CD4-positive, alpha-beta T cell treated with Interleukin-17A for 1 hour (primary cell): ENCODE data around the gene MEP1A.
"Not testable (repeated sequence)": the region's sequence is repeated elsewhere in the genome, so short reads cannot be mapped to it uniquely, and the experiment has no call there.

Source experiments
- DNase-seq: peaks from one replicate; pipeline ENCODE4 v3.0.0-alpha.2; 2020

MEP1A gene

GRCh38 chr6:46793138-46793537, at the start of gene MEP1A:
TSS of gene MEP1A (plus strand) at chr6:46793389. CDS start at chr6:46793399, 10 bp downstream.
- DNase-seq: no peak

DNA sequence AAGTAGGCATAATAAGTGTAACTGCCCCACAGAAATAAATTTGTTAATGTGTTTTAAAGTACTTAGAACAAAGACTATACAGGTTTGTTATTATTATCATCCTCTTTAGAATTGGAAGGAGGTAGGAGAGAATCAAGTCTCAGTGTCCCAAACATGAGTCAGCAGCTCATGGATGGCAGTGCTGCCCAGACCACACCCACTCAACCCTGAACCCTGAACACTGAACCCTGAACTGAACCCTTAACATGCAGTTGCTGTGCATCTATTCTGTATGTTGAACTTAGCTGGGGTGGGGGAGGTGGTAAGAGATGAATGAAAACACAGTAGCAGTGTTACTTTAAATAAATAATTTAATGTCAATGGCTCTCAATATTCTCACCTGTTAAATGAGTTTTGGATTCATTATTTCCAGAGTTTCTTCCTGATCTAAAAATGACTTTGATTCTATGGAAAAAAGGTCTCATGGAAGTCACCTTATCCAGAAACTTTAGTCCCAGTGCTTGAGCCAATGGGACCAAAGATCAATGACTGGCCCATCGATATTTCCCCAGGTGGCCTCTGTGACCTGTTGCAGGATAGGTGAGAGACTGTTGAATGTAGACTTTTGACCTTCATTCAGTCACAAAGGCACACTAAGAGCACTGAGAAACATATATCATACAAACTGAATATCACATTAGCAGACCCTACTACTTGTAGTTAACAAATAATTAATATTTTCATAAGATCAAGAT, 49.6 kb upstream of the MEP1A start:
- no peak for DNase-seq

- not testable (repeated sequence) for DNase-seq
Measured at GRCh38 chr6:46744159-46744725, 48.9 kb upstream of the MEP1A start.

- DNase-seq: no peak
Measured at GRCh38 chr6:46745973-46746372, 47.2 kb upstream of the MEP1A start.

DNA sequence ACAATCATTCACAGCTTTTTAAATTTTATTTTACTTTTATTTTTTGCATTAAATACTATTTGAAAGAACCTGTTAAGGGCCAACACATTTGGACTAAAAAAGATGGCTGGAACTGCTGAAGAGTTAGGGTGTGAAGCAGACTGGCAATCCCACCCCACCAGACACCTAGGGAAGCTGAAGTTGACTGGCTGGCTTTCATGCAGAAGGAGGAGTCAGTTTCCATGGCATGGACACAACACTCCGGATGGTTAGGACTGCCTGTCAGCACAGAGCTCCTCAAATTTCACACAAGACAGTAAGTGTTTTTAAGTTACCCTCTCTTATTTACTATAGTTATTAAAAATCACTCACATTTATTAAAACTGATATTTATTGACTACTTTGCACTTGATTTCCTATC, 46.5 kb upstream of the MEP1A start, which contains the start of gene ANKRD66:
TSS of gene ANKRD66 (plus strand) at position 238 of the 400 bp plus-strand sequence. CDS start 5,016 bp downstream, outside the sequence.
- DNase-seq: no peak

DNA sequence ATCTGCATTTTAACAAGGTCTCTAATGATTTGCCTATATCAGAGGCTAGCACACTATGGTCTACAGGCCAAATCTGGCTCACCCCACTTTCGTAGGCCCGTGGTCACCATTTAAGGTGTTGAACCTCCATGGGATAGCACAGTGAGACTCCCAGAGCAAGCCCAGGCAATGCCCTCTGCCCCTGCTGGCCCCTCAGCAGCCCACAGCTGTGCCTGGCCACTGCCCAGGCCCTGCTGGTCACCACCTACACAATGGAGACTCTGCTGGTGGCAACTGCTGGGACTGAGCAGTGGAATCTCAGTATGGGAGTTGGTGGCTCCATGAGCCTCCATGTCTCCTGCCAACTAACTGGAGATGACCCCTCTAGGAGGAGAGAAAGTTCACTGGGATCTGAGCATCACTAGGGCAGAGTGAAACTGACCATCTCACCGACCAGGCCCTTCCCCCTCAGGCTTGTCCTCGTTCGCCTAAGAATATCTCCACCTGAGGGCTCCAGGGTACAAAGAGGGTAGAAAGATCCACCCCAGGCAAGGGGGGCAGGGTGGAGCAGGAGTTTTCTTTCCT, 44.2 kb upstream of the MEP1A start:
- no peak for DNase-seq

DNA sequence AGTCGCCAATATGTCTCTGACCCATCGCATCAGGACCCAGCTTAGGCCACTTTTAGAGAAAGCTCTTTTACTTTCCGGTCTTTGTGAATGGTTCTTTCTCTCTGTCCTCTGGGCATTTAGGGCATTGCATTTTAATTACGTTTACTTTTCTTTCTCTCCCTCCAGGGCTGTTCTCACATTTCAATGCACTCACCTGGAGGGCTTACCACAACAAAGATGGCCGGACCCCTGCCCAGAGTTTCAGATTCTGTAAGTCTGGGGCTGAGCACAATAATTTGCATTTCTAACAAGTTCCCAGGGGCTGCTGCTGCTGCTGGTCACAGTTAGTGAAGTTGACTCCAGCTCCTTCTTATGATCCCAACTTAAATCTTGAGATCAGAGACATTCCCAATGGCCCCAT, 43.5 kb upstream of the MEP1A start:
- DNase-seq: no peak

- no peak for DNase-seq
Measured at GRCh38 chr6:46751658-46752057, 41.5 kb upstream of the MEP1A start.

GRCh38 chr6:46755865-46756264, 37.3 kb upstream of the MEP1A start:
- no peak for DNase-seq

- DNase-seq: no peak
Measured at GRCh38 chr6:46756469-46757213, 36.5 kb upstream of the MEP1A start.

DNA sequence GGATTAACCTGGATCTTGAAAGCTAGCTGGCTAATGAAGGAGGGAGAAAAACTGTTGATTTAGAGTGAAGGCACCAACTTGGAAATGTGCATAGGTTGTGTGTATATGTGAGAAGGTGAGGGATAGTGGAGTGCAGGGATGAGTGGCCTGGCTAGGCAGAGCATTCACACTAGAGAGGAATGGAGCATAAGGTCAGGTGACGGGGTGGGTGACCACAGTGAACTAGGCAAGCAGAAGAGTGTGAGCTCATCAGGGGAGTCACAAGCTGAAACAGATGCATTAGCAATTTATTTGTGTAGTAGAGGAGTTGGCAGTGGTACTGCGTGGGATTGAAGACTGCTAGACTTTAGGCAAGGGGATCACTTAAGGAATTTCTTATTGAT, 36.0 kb upstream of the MEP1A start:
- DNase-seq: no peak

- DNase-seq: no peak
Measured at GRCh38 chr6:46758960-46759753, 34.0 kb upstream of the MEP1A start.

GRCh38 chr6:46760925-46761324, 32.3 kb upstream of the MEP1A start:
- DNase-seq: no peak

GRCh38 chr6:46763466-46763865, 29.7 kb upstream of the MEP1A start:
- no peak for DNase-seq

DNA sequence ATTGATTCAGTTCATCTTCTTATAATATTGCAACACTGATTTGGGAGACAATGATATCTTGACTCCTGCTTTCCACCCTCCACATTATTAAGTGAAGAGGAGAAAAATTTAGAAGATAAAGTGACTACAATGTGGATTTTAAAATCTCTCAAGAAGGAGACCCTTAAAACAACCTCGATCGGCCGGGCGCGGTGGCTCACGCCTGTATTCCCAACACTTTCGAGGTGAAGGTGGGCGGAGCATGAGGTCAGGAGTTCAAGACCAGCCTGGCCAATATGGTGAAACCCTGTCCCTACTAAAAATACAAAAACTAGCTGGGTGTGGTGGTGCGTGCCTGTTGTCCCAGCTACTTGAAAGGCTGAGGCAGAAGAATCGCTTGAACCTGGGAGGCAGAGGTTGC, 28.9 kb upstream of the MEP1A start:
- DNase-seq: not testable (repeated sequence)

GRCh38 chr6:46764961-46765360, 28.2 kb upstream of the MEP1A start:
- DNase-seq: no peak

- no peak for DNase-seq
Measured at GRCh38 chr6:46772016-46772415, 21.2 kb upstream of the MEP1A start.

DNA sequence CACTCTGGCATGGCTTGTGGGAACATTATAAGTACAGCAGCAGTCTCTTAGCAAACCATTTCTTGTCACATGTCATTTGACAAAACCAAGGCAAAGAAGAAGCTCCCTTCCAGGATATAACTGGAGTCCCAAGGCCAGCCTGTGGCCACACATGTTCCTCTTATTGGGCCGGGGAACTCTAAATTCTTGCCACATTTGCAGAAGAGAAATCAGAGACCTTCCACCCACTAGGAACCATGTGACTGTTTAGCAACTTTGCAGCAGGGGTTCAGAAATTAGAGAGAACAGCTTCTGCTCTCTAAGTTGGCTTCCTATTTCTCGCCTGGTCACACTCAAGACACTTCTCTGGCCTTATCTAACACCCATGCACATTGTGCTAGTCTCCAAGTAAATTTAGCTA, 20.4 kb upstream of the MEP1A start:
- peak; percentile 36 for DNase-seq

DNA sequence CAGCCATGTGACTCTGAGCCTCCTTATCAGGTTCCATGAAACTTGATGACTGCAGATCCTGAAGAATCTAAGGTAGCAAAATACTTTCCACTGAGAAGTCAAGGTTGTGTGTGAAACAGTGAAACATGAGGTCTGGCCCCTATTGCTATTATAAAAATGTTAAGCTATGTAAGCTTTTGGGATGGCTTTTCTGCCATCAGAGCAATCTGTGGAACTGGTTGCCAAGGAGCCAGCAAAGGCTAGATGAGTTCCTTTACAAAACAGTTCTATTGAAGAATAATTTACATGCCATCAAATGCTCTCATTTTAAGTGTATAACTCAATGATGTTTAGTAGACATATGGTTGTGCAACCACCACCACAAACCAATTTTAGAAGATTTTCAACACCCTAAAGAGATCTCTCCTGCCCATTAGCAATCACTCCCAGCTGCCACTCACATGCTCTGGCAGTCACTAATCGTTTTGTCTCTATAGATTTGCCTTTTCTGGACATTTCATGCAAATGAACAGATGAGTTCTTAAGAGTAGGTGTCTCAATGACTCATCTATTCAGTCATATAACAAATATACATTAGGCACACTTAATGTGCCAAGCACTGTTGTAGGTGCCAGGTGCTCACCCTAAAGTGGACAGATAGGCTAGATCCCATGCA, 19.9 kb upstream of the MEP1A start:
- DNase-seq: no peak

- DNase-seq: not testable (repeated sequence)
Measured at GRCh38 chr6:46774736-46775135, 18.5 kb upstream of the MEP1A start.

DNA sequence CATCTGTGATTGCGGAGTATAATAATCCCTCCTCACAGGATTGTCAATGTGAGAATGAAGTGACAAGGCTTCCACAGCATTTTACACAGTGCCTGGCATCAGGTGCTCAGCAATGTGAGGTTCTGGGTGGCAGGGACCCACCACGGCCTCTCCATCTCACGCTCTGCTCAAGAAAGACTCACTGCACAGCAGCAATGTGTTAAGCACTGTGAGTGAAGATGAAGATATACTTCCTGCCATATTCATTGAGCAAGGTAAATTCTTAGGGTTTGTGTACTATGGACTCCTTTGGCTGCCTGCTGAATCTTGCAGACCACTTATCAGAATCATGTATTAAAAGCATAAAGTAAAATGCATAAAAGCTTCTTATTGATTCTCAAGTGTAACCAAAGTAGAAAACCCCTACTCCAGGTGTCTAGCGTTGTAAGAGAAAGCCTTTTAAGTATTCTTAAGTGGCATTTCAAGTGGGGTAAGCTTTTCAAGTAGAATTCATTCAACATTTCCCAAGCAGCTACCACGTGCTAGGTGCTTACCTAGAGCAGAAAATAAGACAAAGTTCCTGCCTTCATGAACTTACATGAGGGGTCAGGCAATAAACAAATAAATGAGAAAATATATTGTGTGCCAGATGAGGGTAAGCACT, 17.0 kb upstream of the MEP1A start:
- DNase-seq: no peak
